Lower lobe of right lung (tissue), 2 donors: ENCODE results near the gene MAGOH. TPM values are rescaled to one million over a fixed set of nuclear protein-coding genes. Genes with fewer than 3 reads are reported as not detected.

Source experiments
- ATAC-seq, 2 donors: fragments of 200-7000 bp; cut with Tn5 transposase; one replicate each; pipeline ENCODE4 v1.9.1; 2020 to 2022; ENCODE audit warnings: mild to moderate bottlenecking in 2 of 2, moderate library complexity in 2 of 2
- DNase-seq: peaks from one replicate; pipeline ENCODE4 v3.0.0-alpha.2; 2020
- H3K27ac ChIP-seq: fragments of 200-600 bp; one replicate; pipeline ENCODE4 v1.8.0; 2022
- H3K27me3 ChIP-seq: fragments of 200-600 bp; one replicate; pipeline ENCODE4 v1.8.0; 2022; ENCODE audit warnings: low read depth
- H3K36me3 ChIP-seq: fragments of 200-600 bp; one replicate; pipeline ENCODE4 v1.8.0; 2022; ENCODE audit warnings: mild to moderate bottlenecking
- H3K4me1 ChIP-seq: fragments of 200-600 bp; one replicate; pipeline ENCODE4 v1.8.0; 2022
- H3K4me3 ChIP-seq: fragments of 200-600 bp; one replicate; pipeline ENCODE4 v1.8.0; 2022; ENCODE audit warnings: mild to moderate bottlenecking
- H3K9me3 ChIP-seq: fragments of 200-600 bp; one replicate; pipeline ENCODE4 v1.8.0; 2022
- CTCF ChIP-seq: fragments of 200-600 bp; IDR thresholded peaks from one replicate; pipeline ENCODE4 v1.8.0; 2022; ENCODE audit warnings: antibody characterized with exemption, mild to moderate bottlenecking
- intact Hi-C: fragments of 100-400 bp; cut with DNase I; formaldehyde crosslinking; loops from one replicate; pipeline ENCODE4 v1.11.0; 2022
- total RNA-seq: library from RNA; stranded (reverse); fragmentation: NEBNext Ultra II Directional; extraction: Animal tissue kit (Norgen Biotek cat#: 25700); gene quantifications from one replicate; pipeline ENCODE4 v1.2.1, GENCODE V29; 2021
- donor health status: DM: no; HTN: yes; CAD: no; lungs with severe emphysema.

Gene MAGOH
- total RNA-seq, 1 donor from 2014 or later: 34.4 TPM

GRCh38 chr1:53220962-53221286 is 17.4 kb downstream of the MAGOH start:
- peak overlapping the region; percentile 68 for H3K4me3 ChIP-seq
- DNase-seq (no peak), ATAC-seq (no peak)
- peaks cover 15% of the 10 kb centered on the region for H3K36me3 ChIP-seq
- TF ChIP-seq CTCF: no peak
- intact Hi-C loops: no loop called here
- no peaks in the 10 kb centered on the region for H3K27me3 ChIP-seq
- H3K9me3 ChIP-seq: no peaks in the 10 kb centered on the region
- H3K27ac ChIP-seq: peak overlapping the region; percentile 91
- peaks cover 15% of the 10 kb centered on the region for H3K4me1 ChIP-seq

DNA sequence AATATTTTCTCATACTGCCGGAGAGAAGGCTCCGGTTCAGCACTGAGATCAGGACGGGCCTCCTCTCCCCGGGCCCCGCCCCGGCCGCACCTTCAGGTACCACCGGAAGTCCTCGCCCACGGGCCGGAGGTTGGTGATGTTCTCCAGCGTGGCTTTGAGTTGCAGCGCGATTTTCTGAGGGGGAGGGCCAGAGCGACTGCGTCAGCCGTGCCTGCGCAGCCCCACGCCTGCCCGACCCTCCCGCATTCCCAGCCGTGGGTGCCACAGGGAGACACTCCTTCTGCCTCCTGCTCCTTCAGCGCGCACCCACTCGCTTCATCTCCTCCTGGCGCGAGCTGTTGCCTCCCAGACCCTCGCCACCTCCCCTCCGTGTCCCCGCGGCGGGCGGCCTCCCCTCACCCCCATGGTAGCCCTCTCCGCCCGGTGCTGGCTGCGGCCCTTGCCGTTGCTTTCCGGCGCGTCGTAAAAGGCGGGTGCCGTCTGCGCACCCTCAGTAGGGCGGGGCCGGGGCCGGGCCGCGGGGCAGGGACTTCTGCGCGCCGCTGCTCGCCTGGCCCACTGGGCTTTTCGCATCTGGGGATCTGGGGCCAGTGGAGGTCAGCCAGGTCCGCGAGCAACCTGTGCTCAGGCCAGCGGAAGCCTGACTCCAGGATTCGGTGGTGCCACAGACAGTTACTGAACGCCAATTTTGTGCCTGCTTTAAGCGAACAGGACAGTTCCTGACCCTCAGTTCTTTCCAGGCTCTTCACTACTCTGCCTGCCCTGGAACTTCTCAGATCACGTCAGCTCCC is 18.0 kb downstream of the MAGOH start, which contains the start of gene CZIB:
CZIB (minus strand) TSS at position 464 of the 791 bp plus-strand sequence; CDS start at position 405, 59 bp downstream.
- Histone ChIP-seq H3K4me1 (peaks cover 15% of the 10 kb centered on the region), H3K4me3 (peak within 1 kb of the TSS; percentile 68), H3K27ac (peak within 1 kb of the TSS; percentile 91), H3K27me3 (no peaks in the 10 kb centered on the region), H3K9me3 (no peaks in the 10 kb centered on the region), H3K36me3 (peaks cover 18% of the 10 kb centered on the region)
- TF ChIP-seq CTCF: no peak
- peak; percentile 99 for ATAC-seq
- DNase-seq: peak; percentile 98
- intact Hi-C loops: no loop called here

DNA sequence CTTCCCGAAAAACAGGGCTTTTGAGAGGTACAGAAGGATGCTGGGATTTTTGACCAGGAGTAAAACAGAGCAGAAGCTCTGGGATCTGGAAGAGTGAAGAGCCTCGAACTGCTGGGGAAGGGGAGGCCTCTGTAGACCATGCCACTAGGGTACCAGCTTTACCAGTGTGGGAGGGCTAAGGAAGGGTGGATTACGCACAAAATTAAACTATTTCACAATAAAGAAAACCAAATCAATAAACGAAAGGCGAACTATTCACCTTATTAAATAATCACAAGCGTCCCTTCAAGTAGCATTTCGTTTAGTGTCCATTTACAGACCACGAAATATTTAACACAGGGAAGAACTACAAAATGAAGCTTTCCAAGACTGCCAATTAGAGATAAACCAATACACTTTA is 18.6 kb downstream of the MAGOH start:
- intact Hi-C loops: no loop called here
- DNase-seq (no peak), ATAC-seq (no peak)
- Histone ChIP-seq H3K4me1 (peaks cover 15% of the 10 kb centered on the region), H3K4me3 (peak overlapping the region; percentile 68), H3K9me3 (no peaks in the 10 kb centered on the region), H3K36me3 (peaks cover 25% of the 10 kb centered on the region), H3K27ac (peak overlapping the region; percentile 91), H3K27me3 (no peaks in the 10 kb centered on the region)
- no peak for TF ChIP-seq CTCF

DNA sequence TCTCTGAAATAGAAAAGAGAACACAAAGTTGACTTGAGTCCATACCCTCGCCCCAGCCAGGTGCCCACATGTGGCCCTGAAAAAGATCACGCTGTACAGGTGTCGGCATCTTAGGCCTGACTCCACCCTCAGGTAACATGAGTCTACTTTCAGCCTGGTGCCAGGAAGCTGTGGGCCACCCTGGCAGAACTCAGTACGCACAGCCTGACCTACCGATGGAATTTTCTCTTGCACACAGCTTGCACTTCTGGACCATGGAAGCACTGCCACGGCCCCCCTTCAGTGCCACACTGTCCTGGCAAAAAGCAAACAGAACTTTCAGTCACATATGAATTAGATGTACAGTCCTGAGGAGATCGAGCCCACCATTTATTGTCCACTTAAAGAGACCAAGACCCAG is 20.1 kb downstream of the MAGOH start:
- Histone ChIP-seq H3K27ac (no peak overlapping the region), H3K36me3 (peaks cover 40% of the 10 kb centered on the region), H3K4me1 (peaks cover 15% of the 10 kb centered on the region), H3K9me3 (no peaks in the 10 kb centered on the region), H3K27me3 (no peaks in the 10 kb centered on the region), H3K4me3 (no peak overlapping the region)
- DNase-seq (no peak), ATAC-seq (no peak)
- intact Hi-C loops: no loop called here
- no peak for TF ChIP-seq CTCF

- no peaks in the 10 kb centered on the region for H3K9me3 ChIP-seq
- intact Hi-C loops: no loop called here
- ATAC-seq (no peak), DNase-seq (no peak)
- H3K36me3 ChIP-seq: peaks cover 77% of the 10 kb centered on the region
- TF ChIP-seq CTCF: no peak
- no peaks in the 10 kb centered on the region for H3K27me3 ChIP-seq
- H3K4me1 ChIP-seq: peaks cover 6% of the 10 kb centered on the region
- no peak overlapping the region for H3K27ac ChIP-seq
- H3K4me3 ChIP-seq: no peak overlapping the region
Measured at GRCh38 chr1:53214376-53214940, 23.9 kb downstream of the MAGOH start.
